Measurements from ENCODE around the gene NKX6-2. TPM values are rescaled to one million over a fixed set of nuclear protein-coding genes. Genes with fewer than 3 reads are reported as not detected.
A peak's percentile ranks its signal among the peaks of the same experiment; 100 is the strongest.

The NKX6-2 gene
- total RNA-seq, 1 donor from 2014 or later: not detected

- peak overlapping the region; percentile 64 for H3K4me2 ChIP-seq (ENCODE audit: low read length)
- peak overlapping the region; percentile 53 for H3K27ac Mint-ChIP-seq (ENCODE audit: unreplicated experiment)
- H3K27me3 ChIP-seq (ENCODE audit: insufficient read depth, low read length): peaks cover 38% of the 10 kb centered on the region
- peaks cover 10% of the 10 kb centered on the region for H3K9me3 Mint-ChIP-seq (ENCODE audit: unreplicated experiment)
- H2AFZ ChIP-seq (ENCODE audit: low read depth, low read length): no peak overlapping the region
- no peak for TF ChIP-seq CTCF (IDR thresholded peaks at IDR 0.05; ENCODE audit: insufficient read depth, low read depth, low read length)
- TF ChIP-seq EZH2 (IDR thresholded peaks at IDR 0.05; ENCODE audit: insufficient read depth, low read length): peak; percentile 92
- peaks cover 5% of the 10 kb centered on the region for H3K4me1 ChIP-seq (ENCODE audit: insufficient read depth, low read length)
- no peak for FAIRE-seq
- no peak overlapping the region for H3K9ac ChIP-seq (ENCODE audit: low read length)
- peaks cover 14% of the 10 kb centered on the region for H3K36me3 Mint-ChIP-seq (ENCODE audit: low read depth, unreplicated experiment)
- peaks cover 31% of the 10 kb centered on the region for H3K27me3 Mint-ChIP-seq (ENCODE audit: low read depth, unreplicated experiment)
- H3K27ac ChIP-seq (ENCODE audit: low read depth, low read length): no peak overlapping the region
- no peaks in the 10 kb centered on the region for H3K4me1 Mint-ChIP-seq (ENCODE audit: low read depth, unreplicated experiment)
- DNase-seq (ENCODE audit: low read depth): no peak
- peaks cover 2% of the 10 kb centered on the region for H3K36me3 ChIP-seq (ENCODE audit: insufficient read depth, low read length)
- peaks cover 16% of the 10 kb centered on the region for H4K20me1 ChIP-seq (ENCODE audit: insufficient read depth, low read length)
- no peaks in the 10 kb centered on the region for H3K79me2 ChIP-seq (ENCODE audit: insufficient read depth, low read length)
- no peak overlapping the region for H3K4me3 Mint-ChIP-seq (ENCODE audit: unreplicated experiment)
- H3K4me3 ChIP-seq (ENCODE audit: insufficient read depth, low read depth, low read length): no peak overlapping the region
- H3K9me3 ChIP-seq (ENCODE audit: insufficient read depth, low read depth, low read length): no peaks in the 10 kb centered on the region
Measured at GRCh38 chr10:132784866-132785722, 853 bp downstream of the NKX6-2 start.

GRCh38 chr10:132783940-132784865 is 1.7 kb downstream of the NKX6-2 start:
- H3K36me3 ChIP-seq (ENCODE audit: insufficient read depth, low read length): peaks cover 2% of the 10 kb centered on the region
- no peak overlapping the region for H2AFZ ChIP-seq (ENCODE audit: low read depth, low read length)
- peaks cover 36% of the 10 kb centered on the region for H3K27me3 ChIP-seq (ENCODE audit: insufficient read depth, low read length)
- H3K4me3 Mint-ChIP-seq (ENCODE audit: unreplicated experiment): no peak overlapping the region
- peaks cover 5% of the 10 kb centered on the region for H3K4me1 ChIP-seq (ENCODE audit: insufficient read depth, low read length)
- H4K20me1 ChIP-seq (ENCODE audit: insufficient read depth, low read length): peaks cover 16% of the 10 kb centered on the region
- TF ChIP-seq EZH2 (IDR thresholded peaks at IDR 0.05; ENCODE audit: insufficient read depth, low read length): peak; percentile 59
- TF ChIP-seq CTCF (IDR thresholded peaks at IDR 0.05; ENCODE audit: insufficient read depth, low read depth, low read length): no peak
- peak overlapping the region; percentile 26 for H3K4me2 ChIP-seq (ENCODE audit: low read length)
- H3K27me3 Mint-ChIP-seq (ENCODE audit: low read depth, unreplicated experiment): peaks cover 25% of the 10 kb centered on the region
- H3K36me3 Mint-ChIP-seq (ENCODE audit: low read depth, unreplicated experiment): peaks cover 14% of the 10 kb centered on the region
- no peak overlapping the region for H3K27ac ChIP-seq (ENCODE audit: low read depth, low read length)
- H3K9ac ChIP-seq (ENCODE audit: low read length): no peak overlapping the region
- no peaks in the 10 kb centered on the region for H3K79me2 ChIP-seq (ENCODE audit: insufficient read depth, low read length)
- H3K27ac Mint-ChIP-seq (ENCODE audit: unreplicated experiment): peak overlapping the region; percentile 89
- peaks cover 10% of the 10 kb centered on the region for H3K9me3 Mint-ChIP-seq (ENCODE audit: unreplicated experiment)
- no peaks in the 10 kb centered on the region for H3K9me3 ChIP-seq (ENCODE audit: insufficient read depth, low read depth, low read length)
- DNase-seq (ENCODE audit: low read depth): no peak
- no peak overlapping the region for H3K4me3 ChIP-seq (ENCODE audit: insufficient read depth, low read depth, low read length)
- no peak for FAIRE-seq
- H3K4me1 Mint-ChIP-seq (ENCODE audit: low read depth, unreplicated experiment): no peaks in the 10 kb centered on the region
